ENCODE results near the gene GNG7.

GRCh38 chr19:2547721-2548120 lies 154.8 kb downstream of the GNG7 start:
- TF ChIP-seq EZH2phosphoT487 (IDR thresholded peaks at IDR 0.05; ENCODE audit: insufficient read depth, low read depth) = no peak
- no peak for TF ChIP-seq EZH2 (IDR thresholded peaks at IDR 0.05; ENCODE audit: insufficient read depth, poor library complexity, severe bottlenecking)
